ENCODE data around the gene SASS6. TPM values are rescaled to one million over a fixed set of nuclear protein-coding genes. Genes with fewer than 3 reads are reported as not detected.
A peak's percentile ranks its signal among the peaks of the same experiment; 100 is the strongest.

The SASS6 gene
- total and polyA plus RNA-seq, 9 of the 15 experiments (the other 6 are each of a cell fraction or from before 2014, with no cell fraction given) = 11.6 to 34.1 (median 18.0) TPM

GRCh38 chr1:100131623-100132022 is 1.1 kb downstream of the SASS6 start:
- no peaks in the 10 kb centered on the region for H3K9me1 ChIP-seq (ENCODE audit: control insufficient read depth, insufficient read depth, low read length)
- H3K4me3 ChIP-seq = peak overlapping the region; percentile 51
- no TSS peak for BruUV-seq (replicated peaks)
- in situ Hi-C loops (cut with MboI) (no loop called here), intact Hi-C loops (cut with micrococcal nuclease) (loop anchor here (2.0 to 10.0 kb wide), 6 partner anchors 116 to 763 kb away; partner anchors contain the start of genes CDC14A, DBT, EXTL2 and RTCA)
- H3K36me3 ChIP-seq (ENCODE audit: control insufficient read depth, insufficient read depth, low read length) = peaks cover 32% of the 10 kb centered on the region
- H3K27me3 ChIP-seq (ENCODE audit: control insufficient read depth in 2 of 2, insufficient read depth in 2 of 2, low read length in 2 of 2) = no peaks in the 10 kb centered on the region
- peak in 1 of 4 experiments; percentile 14 for DNase-seq (ENCODE audit: extremely low read depth in 1 of 4, low spot score in 3 of 4)
- no peak for ATAC-seq
- no peak for FAIRE-seq
- no peaks in the 10 kb centered on the region for H3K9me3 ChIP-seq (replicated peaks; ENCODE audit: control insufficient read depth, insufficient read depth, low read depth, low read length)
- WGBS (ENCODE audit: insufficient coverage, low coverage, missing lambda C conversion rate) = 3% methylated on average over 8 of the region's 8 CpGs
- CTCF ChIA-PET (ENCODE audit: low intra/inter-chr PET ratio) = no interaction called here
- peaks cover 91% of the 10 kb centered on the region for H3K79me2 ChIP-seq (ENCODE audit: control insufficient read depth, insufficient read depth, low read length)
- H2AFZ ChIP-seq (ENCODE audit: low read depth, low read length) = peak overlapping the region; percentile 82; the same call in 1 of the 2 replicates
- H3K9ac ChIP-seq (ENCODE audit: insufficient read depth in 1 of 2, low read depth in 2 of 2, low read length in 2 of 2) = peak overlapping the region in 1 of 2 experiments; percentile 77; a peak in 3 of 4 replicates
- H3K4me2 ChIP-seq (ENCODE audit: insufficient read depth, low read length) = peak overlapping the region; percentile 77
- POLR2A ChIA-PET = interaction anchor here (1.4 kb wide), 1 partner anchor 12 kb away, joined by 4 read pairs; no protein-coding TSS in a partner anchor
- H3K27ac ChIP-seq (ENCODE audit: extremely low read depth, low read depth, low read length) = peak overlapping the region; percentile 79
- peaks cover 3 to 10% of the 10 kb centered on the region in 2 experiments; a peak in 2 of 5 replicates for H3K4me1 ChIP-seq (replicated peaks in 1 of 2; ENCODE audit: control insufficient read depth in 2 of 2, insufficient read depth in 2 of 2, low read length in 2 of 2)
- H4K20me1 ChIP-seq (replicated peaks; ENCODE audit: control insufficient read depth, insufficient read depth, low read length) = 0 out of 2 replicates have a peak, but pooled peaks cover 6% of the 10 kb centered on the region
- TF ChIP-seq, protein P1, sequence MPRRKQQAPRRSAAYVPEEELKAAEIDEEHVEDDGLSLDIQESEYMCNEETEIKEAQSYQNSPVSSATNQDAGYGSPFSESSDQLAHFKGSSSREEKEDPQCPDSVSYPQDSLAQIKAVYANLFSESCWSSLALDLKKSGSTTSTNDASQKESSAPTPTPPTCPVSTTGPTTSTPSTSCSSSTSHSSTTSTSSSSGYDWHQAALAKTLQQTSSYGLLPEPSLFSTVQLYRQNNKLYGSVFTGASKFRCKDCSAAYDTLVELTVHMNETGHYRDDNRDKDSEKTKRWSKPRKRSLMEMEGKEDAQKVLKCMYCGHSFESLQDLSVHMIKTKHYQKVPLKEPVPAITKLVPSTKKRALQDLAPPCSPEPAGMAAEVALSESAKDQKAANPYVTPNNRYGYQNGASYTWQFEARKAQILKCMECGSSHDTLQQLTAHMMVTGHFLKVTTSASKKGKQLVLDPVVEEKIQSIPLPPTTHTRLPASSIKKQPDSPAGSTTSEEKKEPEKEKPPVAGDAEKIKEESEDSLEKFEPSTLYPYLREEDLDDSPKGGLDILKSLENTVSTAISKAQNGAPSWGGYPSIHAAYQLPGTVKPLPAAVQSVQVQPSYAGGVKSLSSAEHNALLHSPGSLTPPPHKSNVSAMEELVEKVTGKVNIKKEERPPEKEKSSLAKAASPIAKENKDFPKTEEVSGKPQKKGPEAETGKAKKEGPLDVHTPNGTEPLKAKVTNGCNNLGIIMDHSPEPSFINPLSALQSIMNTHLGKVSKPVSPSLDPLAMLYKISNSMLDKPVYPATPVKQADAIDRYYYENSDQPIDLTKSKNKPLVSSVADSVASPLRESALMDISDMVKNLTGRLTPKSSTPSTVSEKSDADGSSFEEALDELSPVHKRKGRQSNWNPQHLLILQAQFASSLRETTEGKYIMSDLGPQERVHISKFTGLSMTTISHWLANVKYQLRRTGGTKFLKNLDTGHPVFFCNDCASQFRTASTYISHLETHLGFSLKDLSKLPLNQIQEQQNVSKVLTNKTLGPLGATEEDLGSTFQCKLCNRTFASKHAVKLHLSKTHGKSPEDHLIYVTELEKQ (CRISPR knock-in tag; IDR thresholded peaks at IDR 0.05) = no peak
- TF ChIP-seq USF2 (CRISPR knock-in tag; IDR thresholded peaks at IDR 0.05) (no peak), CBX3 (IDR thresholded peaks at IDR 0.05; ENCODE audit: borderline replicate concordance in 1 of 2, low read length in 2 of 2) (peak in 1 of 2 experiments; percentile 13; a peak in 1 of 3 replicates), POLR3A (IDR thresholded peaks at IDR 0.05; ENCODE audit: borderline replicate concordance, extremely low read depth, insufficient read depth, insufficient read length) (no peak), PPARD (CRISPR knock-in tag; IDR thresholded peaks at IDR 0.05) (no peak), PHB2 (IDR thresholded peaks at IDR 0.05; ENCODE audit: low read depth) (no peak), L3MBTL2 (IDR thresholded peaks at IDR 0.05) (peak; percentile 93), E2F3 (CRISPR knock-in tag; IDR thresholded peaks at IDR 0.05) (no peak), GTF2A2 (tag; IDR thresholded peaks at IDR 0.05) (no peak), STAT5A (IDR thresholded peaks at IDR 0.05; ENCODE audit: borderline replicate concordance, low read length) (0 out of 2 replicates have a peak, but pooled peaks have one; percentile 1), RBM17 (IDR thresholded peaks at IDR 0.05; ENCODE audit: borderline replicate concordance, low read depth, low read length) (no peak), WHSC1 (IDR thresholded peaks at IDR 0.05; ENCODE audit: low read length) (no peak), ELF2 (CRISPR knock-in tag; IDR thresholded peaks at IDR 0.05) (no peak), MAFF (IDR thresholded peaks at IDR 0.05; ENCODE audit: low read length) (no peak)
- TF ChIP-seq, protein P2, sequence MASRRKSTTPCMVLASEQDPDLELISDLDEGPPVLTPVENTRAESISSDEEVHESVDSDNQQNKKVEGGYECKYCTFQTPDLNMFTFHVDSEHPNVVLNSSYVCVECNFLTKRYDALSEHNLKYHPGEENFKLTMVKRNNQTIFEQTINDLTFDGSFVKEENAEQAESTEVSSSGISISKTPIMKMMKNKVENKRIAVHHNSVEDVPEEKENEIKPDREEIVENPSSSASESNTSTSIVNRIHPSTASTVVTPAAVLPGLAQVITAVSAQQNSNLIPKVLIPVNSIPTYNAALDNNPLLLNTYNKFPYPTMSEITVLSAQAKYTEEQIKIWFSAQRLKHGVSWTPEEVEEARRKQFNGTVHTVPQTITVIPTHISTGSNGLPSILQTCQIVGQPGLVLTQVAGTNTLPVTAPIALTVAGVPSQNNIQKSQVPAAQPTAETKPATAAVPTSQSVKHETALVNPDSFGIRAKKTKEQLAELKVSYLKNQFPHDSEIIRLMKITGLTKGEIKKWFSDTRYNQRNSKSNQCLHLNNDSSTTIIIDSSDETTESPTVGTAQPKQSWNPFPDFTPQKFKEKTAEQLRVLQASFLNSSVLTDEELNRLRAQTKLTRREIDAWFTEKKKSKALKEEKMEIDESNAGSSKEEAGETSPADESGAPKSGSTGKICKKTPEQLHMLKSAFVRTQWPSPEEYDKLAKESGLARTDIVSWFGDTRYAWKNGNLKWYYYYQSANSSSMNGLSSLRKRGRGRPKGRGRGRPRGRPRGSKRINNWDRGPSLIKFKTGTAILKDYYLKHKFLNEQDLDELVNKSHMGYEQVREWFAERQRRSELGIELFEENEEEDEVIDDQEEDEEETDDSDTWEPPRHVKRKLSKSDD (conservative IDR thresholded peaks at IDR 0.05; ENCODE audit: low read length) = no peak
- TF ChIP-seq, protein P3, sequence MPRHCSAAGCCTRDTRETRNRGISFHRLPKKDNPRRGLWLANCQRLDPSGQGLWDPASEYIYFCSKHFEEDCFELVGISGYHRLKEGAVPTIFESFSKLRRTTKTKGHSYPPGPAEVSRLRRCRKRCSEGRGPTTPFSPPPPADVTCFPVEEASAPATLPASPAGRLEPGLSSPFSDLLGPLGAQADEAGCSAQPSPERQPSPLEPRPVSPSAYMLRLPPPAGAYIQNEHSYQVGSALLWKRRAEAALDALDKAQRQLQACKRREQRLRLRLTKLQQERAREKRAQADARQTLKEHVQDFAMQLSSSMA (CRISPR knock-in tag; IDR thresholded peaks at IDR 0.05) = no peak

All from K562 (cell line).